Amygdala (tissue), 56 donors: ENCODE data around the gene SERPING1.

Experiments
- DNase-seq, 56 donors: peaks; one replicate each; lab custom pipeline; 2025; lab: John Stamatoyannopoulos, UW

Gene SERPING1

GRCh38 chr11:57635246-57635645, 37.8 kb downstream of the SERPING1 start:
- no peak for DNase-seq

- no peak for DNase-seq
These were observed 40.1 kb downstream of the SERPING1 start for GRCh38 chr11:57637626-57638004.

- peak in 50 of 56 donors; percentile 20 to 80 (median 58) for DNase-seq
These were observed 40.7 kb downstream of the SERPING1 start for GRCh38 chr11:57638005-57638781.

- peak in 3 of 56 donors; percentile 15 to 35 (median 17) for DNase-seq
These were observed 41.4 kb downstream of the SERPING1 start for GRCh38 chr11:57638811-57639320.

- DNase-seq = peak in 4 of 56 donors; percentile 2 to 35 (median 12)
These were observed 42.0 kb downstream of the SERPING1 start for GRCh38 chr11:57639321-57640067.

- no peak for DNase-seq
These were observed 42.7 kb downstream of the SERPING1 start for GRCh38 chr11:57640068-57640800.

GRCh38 chr11:57641011-57641807, 43.7 kb downstream of the SERPING1 start:
- DNase-seq = peak in 20 of 56 donors; percentile 4 to 50 (median 20)

GRCh38 chr11:57643802-57644201, 46.3 kb downstream of the SERPING1 start:
- DNase-seq = no peak

GRCh38 chr11:57644748-57645688, 47.5 kb downstream of the SERPING1 start:
- peak in 50 of 56 donors; percentile 13 to 84 (median 56) for DNase-seq

- no peak for DNase-seq
These were observed 48.2 kb downstream of the SERPING1 start for GRCh38 chr11:57645689-57646085.

- DNase-seq = peak in 2 of 56 donors; percentile 0 to 2
These were observed 48.8 kb downstream of the SERPING1 start for GRCh38 chr11:57646194-57646798.

GRCh38 chr11:57646799-57647303, 49.4 kb downstream of the SERPING1 start:
- DNase-seq = peak in 1 of 56 donors; percentile 7

- DNase-seq = peak in 6 of 56 donors; percentile 3 to 13 (median 11)
These were observed 49.9 kb downstream of the SERPING1 start for GRCh38 chr11:57647372-57647771.

- peak in 36 of 56 donors; percentile 12 to 60 (median 38) for DNase-seq
These were observed 50.7 kb downstream of the SERPING1 start for GRCh38 chr11:57647960-57648800.

- peak in 27 of 56 donors; percentile 6 to 60 (median 35) for DNase-seq
These were observed 51.6 kb downstream of the SERPING1 start for GRCh38 chr11:57648801-57649735.
